GM18526 (cell line): ENCODE data around the gene GRIFIN.

Experiments
- POLR2A ChIP-seq: IDR thresholded peaks from 3 replicates; pipeline ENCODE4 v1.6.1; 2011; ENCODE audit not compliant: insufficient read length; ENCODE audit errors: extremely low read depth

GRIFIN gene, protein sequence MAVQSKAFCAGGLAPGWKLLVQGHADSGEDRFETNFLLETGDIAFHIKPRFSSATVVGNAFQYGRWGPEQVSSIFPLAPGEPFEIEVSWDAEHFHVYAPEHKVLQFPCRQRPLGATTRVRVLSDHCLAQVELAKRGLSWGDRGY

GRCh38 chr7:2476298-2476697 is at the start of gene GRIFIN:
Gene GRIFIN (minus strand): TSS chr7:2476398. CDS start chr7:2476383, 15 bp downstream.
- TF ChIP-seq POLR2A = no peak

GRCh38 chr7:2524808-2525657 is 48.8 kb upstream of the GRIFIN start:
- TF ChIP-seq POLR2A = no peak

DNA sequence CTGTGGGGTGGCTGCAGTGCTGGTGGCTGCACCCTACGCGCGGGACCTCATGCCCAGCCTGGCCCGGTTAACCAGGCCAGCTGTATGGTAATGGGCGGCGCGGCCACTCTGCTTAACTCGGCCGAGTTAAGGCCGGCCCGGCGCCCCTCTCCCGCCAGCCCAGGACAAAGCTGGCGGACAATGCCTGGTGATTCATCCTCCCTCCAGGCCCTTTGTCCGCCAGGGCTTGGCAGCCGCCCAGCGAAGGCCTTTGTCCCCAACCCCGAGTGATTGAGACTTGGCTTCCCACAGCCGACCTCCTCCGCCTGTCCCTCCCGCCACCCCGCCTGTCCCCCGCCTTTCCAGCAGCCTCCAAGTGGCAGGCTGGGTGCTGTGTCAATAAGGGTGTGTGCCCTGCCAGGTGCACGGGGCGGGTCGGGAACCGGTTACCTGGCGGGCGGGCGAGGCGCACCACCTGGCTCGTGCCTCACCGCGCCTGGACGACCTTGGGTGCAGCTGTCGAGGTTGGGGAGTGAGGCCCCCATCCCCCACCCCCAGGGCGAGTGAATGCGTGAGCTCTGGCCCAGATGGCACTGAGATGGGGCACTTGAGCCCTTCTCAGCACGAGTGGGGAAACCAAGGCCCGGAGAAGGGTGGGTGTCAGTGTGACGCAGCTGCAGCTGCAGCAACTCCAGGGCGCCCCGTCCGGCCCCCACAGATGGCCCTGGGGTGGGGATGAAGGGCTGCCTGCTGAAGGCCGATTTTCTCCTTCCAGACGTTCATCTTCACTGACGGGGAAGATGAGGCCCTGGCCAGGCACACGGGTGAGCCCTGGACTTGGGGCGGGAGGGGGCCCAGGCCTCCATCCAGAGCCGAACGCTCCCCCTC is 48.0 kb upstream of the GRIFIN start:
- TF ChIP-seq POLR2A = no peak

GRCh38 chr7:2523461-2523936 is 47.3 kb upstream of the GRIFIN start:
- no peak for TF ChIP-seq POLR2A

- TF ChIP-seq POLR2A = no peak
Measured at GRCh38 chr7:2522780-2523433, 46.7 kb upstream of the GRIFIN start.

- no peak for TF ChIP-seq POLR2A
Measured at GRCh38 chr7:2521952-2522591, 45.9 kb upstream of the GRIFIN start.

GRCh38 chr7:2521341-2521745 is 45.1 kb upstream of the GRIFIN start:
- TF ChIP-seq POLR2A = no peak

DNA sequence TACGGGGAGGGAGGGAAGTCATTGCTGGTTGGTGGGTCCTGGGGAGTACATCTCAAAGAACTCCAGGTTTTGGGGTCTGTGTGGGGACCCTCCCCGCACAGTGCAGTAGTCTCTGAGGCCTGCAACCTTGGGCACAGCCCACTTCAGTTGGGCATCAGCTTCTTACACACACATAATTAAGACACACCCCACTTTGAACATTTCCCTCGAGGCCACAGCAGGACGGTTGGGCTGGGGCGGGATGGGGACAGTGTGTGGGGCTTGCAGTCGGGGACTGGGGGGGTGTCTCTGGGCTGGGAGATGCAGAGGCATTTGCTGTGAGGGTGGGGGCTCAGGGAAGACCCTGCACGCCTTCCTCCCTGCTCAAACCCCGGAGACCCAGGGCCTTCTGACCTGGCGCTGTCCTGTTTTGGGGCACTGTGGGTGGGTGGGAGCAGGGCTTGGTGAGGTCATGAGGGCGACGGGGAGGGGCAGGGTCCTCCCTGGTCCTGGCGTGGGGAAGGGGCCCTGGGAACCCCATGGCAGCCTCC is 44.6 kb upstream of the GRIFIN start:
- TF ChIP-seq POLR2A = no peak

DNA sequence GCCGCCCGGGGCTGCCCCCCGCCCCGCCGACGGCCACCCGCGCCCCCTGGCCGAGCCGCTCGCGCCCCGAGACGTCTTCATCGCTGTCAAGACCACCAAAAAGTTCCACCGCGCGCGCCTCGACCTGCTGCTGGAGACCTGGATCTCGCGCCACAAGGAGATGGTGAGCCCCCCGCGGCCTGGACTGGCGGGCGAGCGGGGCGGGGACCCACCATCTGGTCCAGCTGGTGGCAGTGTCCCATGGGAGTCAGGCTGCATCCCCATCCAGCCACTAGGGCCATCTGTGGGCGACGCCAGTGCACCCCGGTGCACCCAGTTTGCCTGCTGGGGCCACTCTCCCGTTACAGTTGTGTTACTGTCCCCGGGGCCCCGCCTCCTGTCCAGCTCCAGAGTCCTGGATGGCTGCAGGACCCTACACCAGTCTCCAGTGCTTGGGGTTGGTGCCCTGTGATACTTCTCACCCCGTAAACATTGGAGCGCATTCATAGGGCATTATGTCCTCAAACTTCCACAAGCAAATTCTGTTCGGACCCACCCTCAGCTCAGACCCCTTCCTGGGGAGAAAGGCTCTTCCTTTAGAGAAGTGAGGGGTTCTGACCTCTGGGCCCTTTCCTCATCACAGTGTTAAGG is 44.0 kb upstream of the GRIFIN start:
- TF ChIP-seq POLR2A = no peak

DNA sequence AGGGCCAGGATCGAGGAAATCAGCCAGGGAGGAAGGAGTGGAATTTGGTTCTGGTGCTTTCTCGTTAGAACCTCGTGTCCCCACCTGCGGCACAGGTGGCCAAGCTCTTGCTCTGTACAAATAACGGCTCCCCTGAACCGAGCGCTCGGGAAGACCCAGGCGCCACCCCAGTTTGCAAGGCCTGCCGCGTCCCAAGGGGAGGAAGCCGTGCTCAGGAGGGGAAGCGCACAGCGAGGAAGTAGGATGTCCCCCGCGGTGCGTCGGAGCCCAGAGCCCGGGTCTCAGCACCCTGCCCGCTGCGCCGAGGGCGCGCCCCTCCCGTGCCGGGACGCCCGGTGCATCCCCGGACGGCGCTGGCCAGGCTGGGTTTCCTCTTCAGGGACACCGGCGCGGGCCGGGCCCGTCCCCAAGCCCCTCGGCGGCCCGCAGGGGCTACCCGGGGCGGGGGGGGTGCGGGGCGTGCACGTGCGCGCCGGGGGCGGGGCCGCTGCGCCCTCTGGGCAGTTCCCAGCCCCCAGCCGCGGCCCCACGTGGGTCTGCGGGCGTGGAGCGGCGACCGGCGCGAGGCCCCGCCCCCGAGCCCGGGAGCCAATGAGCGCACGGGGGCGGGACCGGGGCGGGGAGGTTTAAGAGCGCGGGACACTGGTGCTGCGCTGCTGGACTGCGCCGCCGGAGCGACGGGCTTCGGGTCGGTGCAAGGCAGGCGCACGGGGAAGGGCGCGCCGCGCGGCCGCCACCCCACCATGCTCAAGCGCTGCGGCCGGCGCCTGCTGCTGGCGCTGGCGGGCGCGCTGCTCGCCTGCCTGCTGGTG is 43.1 kb upstream of the GRIFIN start, which contains the start of gene LFNG:
TSS of gene LFNG (plus strand) at position 656 of the 812 bp plus-strand sequence. CDS start at position 744, 88 bp downstream.
- TF ChIP-seq POLR2A = peak; percentile 94

- TF ChIP-seq POLR2A = no peak
Measured at GRCh38 chr7:2518737-2519118, 42.5 kb upstream of the GRIFIN start.

DNA sequence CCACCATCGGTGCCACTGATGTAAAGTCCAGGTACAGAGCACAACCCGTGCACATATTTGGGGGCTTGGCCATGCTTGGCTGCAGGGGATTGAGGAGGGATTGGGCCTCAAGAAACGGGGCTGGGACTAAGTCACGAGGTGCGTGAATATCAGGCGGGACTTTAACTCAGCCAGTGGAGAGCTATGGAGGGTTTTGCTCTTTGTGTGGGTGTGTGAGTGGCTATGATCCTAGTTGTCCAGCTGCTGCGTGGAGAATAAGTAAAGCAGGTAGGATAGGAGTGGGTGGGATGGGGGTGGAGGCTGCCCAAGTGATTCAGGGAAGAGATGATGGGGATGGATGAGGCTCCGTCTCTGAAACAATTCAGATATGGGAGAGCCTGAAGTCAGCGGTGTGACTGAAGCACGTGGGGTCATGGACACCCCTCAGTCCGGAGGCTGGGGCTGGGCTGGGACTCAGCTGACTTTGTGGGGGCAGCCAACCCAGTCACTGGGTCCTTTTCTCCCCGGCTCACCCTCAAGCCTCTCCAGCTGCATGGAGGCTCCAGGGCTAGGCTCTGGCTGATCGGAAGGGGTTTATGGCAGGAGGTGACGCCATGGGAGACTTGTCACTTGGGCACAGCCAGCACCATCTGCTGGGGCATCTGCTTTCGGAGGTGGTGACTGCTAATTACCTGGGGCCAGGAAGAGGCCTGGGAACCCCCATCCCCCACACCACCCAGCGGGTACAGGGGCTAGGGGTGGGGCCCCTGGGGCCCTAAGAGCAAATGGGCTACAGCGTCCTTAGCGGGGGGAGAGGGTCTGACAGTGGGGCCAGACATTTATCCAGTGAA is 41.7 kb upstream of the GRIFIN start:
- TF ChIP-seq POLR2A = no peak

DNA sequence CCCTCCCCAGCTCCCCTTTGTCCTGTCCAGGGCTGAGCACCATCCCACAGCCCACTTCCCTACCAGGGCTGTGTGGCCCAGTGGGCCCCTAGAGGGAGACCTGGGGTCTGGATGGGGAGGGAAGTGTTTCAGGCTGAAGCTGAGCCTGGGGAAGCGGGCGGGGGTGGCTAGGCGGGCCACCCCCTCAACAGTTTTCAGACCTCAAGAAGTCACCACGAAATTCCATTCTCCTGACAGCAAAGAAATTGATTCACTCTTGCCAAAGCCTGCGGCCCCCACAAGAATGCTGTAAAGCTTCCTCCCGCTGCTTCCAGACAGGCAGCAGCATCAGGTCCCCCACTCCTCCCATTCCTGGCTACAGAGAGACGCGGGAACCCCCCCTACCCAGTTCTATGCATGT is 40.8 kb upstream of the GRIFIN start:
- TF ChIP-seq POLR2A = no peak

DNA sequence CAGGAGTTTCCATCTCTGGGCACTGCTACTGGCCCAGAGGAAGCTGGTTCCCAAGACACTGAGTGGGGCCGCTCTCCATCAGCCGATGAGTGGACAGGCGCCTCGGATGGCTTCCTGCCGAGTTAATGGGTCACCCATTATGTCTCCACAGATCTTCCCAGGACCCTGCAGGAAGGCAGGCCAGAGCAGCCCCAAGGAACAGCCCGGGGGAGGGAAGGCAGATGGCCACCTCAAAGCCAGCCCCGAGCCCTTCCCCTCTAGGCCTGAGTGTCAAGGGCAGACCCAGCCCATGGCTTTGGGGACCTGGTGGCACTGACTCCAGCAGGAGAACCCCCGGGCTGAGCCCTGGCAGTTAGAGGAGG is 40.0 kb upstream of the GRIFIN start:
- no peak for TF ChIP-seq POLR2A
